ENCODE data around the gene CUX1. TPM values are rescaled to one million over a fixed set of nuclear protein-coding genes. Genes with fewer than 3 reads are reported as not detected.
A peak's percentile ranks its signal among the peaks of the same experiment; 100 is the strongest.
"Not testable (repeated sequence)": the region's sequence is repeated elsewhere in the genome, so short reads cannot be mapped to it uniquely, and the experiment has no call there.

CUX1 gene
- polyA plus RNA-seq, 3 donors: 80.1 to 95.7 (median 93.4) TPM

DNA sequence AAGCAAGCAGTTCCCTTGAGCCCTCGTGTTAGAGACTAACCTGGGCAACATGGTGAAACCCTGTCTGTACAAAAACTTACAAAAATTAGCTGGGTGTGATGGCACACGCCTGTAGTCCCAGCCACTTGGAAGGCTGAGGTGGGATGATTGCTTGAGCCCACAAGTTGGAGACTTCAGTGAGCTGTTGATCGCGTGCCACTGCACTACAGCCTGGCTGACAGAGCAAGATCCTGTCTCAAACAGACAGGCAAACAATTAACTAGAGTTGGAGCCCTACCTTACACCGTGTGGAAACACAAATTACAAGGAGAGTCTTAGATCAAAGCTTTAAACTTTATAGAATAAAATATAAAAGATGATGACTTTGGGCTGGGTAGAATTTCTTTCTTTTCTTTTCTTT lies 219.5 kb downstream of the CUX1 start:
- DNase-seq: no peak

DNA sequence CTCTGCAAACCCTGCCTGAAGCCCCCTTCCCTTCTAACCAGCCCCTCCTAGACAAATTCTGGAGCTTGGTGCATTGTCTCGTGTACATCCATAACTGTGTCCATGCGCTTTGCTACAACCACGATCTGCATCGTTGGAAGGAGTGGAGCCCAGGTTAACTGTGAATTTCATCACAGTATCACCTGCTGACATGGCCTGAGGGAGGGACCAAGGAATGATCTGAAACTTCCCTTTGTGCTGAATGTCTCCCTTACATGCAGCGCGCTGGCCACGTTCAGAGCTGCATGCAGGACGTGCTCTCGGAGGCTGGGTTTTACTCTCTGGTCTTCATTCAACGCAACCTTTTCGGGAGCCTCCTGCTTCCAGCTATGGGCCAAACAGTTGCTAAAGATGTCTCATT lies 222.3 kb downstream of the CUX1 start:
- no peak for DNase-seq

GRCh38 chr7:102040569-102040968 lies 223.1 kb downstream of the CUX1 start:
- DNase-seq: no peak

DNA sequence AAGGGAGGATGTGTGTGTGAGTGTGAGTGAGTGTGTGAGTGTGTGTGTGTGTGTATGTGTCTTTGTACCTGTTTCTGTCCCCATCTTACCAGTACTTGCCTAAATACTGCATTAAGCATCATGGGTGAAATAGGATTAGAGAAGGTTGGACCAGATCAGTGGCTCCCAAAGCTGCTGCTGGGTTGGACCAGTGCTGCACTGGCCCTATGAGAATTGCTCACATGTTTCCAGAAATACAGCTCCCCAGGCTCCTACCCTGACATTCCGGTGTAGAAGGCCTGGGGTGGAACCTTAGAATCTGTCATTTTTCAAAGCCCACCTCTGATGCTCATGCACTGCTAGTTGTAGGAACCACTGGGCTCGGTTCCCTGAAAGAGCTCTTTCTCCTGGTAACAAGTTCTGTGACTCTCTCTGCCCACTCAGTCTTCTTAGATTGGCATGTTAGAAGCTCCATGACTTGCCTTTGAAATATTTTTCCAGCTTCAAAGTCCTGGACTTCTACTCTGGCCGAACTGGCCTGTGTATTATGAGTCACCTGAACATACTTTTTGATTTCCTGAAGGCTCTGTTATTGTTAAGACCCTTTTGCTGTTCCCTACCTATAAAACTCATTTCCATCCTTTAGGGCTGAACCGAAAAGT lies 224.7 kb downstream of the CUX1 start:
- no peak for DNase-seq

- DNase-seq: not testable (repeated sequence)
Observed at GRCh38 chr7:102042796-102043195, 225.4 kb downstream of the CUX1 start.

DNA sequence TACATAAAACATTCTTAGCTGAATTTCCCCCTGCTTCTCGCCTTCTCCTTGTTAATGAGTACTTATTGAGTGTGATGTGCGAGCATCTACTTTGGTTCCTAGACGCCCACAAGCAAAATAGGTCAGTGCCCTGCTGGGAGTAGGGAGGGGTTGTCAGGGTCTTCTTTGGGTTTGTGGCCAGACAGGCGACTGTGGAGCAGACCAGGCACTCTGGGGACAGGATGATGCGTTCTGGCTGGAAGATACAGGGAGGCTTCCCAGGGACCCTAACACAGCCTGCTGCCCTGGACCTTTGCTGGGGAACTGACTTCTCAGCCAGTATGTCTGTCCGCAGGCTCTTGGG lies 227.2 kb downstream of the CUX1 start:
- no peak for DNase-seq

DNA sequence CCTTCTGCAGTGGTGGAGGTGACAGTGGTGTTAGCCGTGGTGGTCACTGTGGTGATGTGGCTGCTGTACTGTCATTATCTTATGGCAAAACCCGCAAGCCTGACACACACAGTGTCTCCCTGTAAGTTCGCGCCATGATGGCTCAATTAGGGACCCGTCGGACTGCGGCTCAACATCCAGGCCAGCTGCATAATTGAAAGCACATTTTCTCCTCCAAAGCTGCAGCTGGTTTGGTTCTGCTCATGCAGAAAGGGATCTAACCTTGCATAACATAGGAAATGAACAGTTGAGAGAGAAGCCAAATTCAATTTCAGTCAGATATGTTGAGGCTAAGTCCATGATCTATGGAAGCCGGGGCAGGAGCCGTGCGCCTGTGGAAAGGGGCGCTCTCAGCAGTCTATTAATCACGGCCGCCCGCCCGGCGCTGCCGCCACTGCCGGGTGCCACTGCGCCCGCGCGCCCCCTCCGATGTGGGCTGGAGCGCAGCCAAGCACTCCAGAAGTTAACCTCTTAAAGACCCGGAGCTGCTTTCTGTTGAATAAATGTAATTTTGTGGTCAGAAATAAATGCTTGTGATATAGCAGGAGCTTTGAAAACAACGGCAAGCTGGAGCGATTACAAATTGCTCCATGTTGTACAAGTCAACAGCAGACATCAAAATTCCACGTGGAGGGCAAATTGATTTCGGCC lies 227.7 kb downstream of the CUX1 start:
- DNase-seq: peak; percentile 89

DNA sequence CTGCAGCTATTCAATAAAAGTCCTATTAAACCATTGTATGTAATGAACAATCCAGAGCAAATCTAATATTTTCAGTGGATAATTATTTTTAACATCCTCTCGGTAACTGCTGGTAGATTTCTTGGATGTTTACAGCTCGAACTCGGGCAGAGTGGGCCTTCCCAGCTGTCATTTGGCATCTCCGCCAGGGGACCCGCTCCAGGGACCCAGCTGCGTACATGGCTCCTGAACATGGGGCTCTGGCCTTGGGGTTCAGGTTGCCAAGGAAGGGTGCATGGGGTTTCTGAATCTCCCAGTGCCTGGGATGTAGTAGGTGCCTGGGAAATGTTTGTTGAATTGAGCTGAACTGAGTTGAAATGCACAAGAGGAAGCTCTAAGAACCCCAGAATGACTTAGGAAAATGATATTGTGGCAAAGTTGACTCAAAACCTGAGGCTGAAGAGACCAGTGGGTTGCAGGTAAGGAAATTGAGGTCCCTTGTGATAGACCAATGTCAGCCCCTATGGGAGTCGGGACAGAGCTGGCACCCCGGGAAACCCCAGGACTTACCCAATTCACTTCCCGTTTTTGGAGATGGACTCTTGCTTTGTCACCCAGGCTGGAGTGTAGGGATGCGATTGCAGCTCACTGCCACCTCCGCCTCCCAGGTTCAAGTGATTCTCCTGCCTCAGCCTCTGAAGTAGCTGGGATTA lies 228.4 kb downstream of the CUX1 start:
- DNase-seq: no peak

DNA sequence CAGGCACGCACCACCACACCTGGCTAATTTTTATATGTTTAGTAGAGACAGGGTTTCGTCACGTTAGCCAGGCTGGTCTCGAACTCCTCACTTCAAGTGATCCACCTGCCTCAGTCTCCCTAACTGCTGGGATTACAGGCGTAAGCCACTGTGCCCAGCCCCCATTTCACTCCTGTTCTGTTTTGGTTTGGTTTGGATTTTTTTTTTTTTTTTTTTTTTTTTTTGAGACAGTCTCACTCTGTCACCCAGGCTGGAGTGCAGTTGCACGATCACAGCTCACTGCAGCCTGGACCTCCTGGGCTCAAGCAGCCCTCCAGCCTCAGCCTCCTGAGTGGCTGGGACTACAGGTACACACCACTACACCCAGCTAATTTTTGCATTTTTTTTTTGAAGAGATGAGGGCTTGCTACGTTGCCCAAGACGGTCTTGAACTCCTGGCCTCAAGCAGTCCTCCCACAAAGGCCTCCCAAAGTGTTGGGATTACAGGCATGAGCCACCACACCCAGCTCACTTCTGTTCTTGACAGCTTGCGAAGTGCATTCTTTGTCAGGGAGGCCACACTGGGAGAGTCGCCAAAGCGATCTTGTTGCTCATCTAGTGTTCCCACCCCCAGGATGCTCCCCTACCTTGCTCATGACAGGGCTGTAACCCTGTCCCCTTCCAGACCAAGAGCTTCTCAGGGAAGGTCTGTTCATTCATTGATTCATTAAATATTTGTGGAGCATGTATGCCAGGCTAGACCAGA lies 229.1 kb downstream of the CUX1 start:
- no peak for DNase-seq

DNA sequence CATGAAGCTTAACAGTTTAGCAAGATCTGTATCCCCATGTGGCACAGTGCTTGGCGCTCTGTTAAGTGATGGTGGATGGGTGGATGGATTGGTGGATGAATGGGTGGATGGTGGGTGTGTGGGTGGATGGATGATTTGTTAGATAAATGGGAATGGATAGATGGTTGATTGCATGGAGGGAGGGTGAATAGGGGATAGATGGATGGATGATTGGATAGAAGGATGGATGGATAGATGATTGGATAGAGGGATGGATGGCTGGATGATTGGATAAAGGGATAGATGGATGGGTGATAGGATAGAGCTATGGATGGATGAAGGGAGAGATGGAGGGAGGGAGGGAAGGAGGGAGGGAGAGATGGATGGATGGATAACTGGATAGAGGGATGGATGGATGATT lies 229.7 kb downstream of the CUX1 start:
- DNase-seq: no peak

GRCh38 chr7:102049765-102050164 lies 232.3 kb downstream of the CUX1 start:
- no peak for DNase-seq

DNA sequence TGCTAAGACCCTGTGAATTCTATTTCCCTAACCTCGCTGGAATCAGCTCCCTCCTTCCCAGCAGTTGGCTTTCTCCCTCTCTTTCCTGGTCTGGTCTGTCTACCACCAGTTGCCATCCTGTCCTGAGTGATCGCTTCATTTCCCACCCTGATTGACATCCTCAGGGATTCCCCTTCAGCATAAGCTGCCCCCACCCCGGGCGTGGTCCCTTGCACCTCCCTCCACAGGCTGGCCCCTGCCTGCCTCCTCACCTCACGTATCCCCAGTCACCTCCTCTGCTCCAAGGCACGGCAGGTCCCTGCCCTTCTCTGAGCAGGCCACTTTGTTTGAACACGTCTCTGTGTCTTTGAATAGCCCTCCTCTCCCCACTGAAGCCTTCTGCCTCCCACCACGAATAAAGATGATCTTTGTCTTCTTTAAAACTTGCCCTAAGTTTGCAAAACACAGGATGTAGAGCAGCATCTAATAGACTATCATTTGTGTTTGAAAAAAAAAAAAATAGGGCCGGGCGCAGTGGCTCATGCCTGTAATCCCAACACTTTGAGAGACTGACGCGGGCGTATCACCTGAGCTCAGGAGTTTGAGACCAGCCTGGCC lies 233.5 kb downstream of the CUX1 start:
- no peak for DNase-seq

DNA sequence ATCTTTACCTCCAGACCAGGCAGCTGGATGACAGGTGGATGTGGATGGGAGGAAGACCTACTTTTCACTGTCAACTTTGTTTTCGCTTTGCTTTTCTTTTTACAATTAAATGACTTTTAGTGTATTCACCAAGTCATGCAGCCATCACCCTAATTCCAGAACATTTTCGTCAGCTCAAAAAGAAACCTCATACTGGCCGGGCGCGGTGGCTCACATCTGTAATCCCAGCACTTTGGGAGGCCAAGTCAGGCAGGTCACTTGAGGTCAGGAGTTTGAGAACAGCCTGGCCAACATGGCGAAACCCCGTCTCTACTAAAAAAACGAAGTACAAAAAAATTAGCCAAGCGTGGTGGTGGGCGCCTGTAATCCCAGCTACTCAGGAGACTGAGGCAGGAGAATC lies 234.3 kb downstream of the CUX1 start:
- not testable (repeated sequence) for DNase-seq

DNA sequence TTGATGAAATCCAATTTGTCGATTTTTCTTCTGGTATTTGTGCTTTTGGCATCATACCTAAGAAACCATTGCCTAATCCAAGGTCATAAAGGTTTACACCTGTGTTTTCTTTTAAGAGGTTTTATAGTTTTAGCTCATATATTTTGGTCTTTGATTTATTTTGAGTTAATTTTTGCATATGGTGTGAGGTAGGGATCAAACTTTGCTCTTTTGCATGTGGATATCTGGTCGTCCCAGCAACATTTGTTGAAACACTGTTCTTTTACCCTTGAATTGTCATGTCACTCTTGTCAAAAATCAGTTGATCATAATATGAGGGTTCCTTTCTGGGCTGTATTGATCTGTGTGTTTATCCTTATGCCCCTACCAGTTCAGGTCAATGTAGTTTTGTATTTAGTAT lies 236.7 kb downstream of the CUX1 start:
- DNase-seq: no peak

DNA sequence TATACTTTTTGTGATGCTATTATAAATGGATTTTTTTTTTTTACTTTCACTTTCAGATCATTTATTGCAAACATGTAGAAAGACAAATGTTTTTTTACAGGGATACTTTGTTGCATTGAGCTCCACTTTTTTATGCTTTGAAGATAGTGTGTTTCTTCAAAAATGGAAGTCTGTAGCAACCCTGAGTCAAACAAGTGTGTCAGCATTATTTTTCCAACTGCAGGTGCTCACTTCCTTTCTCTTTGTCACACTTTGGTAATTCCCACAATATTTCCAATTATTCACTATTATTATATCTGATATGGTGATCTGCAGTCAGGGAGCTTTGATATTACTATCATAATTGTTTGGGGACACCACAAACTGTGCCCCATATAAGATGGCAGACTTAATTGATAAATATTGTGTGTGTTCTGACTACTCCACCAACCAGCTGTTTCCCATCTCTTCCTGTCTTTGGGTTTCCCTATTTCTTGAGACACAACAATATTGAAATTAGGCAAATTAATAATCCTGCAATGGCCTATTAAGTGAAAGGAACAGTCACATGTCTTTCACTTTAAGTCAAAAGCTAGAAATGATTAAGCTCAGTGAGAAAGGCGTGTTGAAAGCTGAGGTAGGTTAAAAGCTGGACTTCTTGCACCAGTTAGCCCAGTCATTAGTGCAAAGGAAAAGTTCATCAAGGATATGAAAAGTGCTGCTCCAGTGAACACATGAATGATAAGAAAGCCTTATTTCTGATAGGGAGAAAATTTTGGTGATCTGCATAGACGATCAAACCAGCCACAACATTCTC lies 238.0 kb downstream of the CUX1 start:
- DNase-seq: no peak

DNA sequence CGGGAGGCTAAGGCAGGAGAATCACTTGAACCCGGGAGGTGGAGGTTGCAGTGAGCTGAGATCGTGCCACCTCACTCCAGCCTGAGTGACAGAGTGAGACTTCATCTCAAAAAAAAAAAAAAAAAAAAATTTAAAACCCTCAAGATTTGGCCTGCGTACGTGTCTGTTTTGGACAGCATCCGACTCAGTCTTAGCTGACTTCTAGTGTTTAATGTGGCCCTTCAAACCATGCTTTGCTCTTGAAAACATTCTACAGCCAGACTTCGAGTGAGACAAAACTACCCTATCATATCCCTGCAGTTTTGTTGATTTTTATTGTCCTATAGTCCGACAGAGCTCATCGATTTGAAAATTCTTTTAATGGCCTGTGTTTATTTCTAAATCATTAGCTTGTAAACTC lies 242.1 kb downstream of the CUX1 start:
- no peak for DNase-seq

DNA sequence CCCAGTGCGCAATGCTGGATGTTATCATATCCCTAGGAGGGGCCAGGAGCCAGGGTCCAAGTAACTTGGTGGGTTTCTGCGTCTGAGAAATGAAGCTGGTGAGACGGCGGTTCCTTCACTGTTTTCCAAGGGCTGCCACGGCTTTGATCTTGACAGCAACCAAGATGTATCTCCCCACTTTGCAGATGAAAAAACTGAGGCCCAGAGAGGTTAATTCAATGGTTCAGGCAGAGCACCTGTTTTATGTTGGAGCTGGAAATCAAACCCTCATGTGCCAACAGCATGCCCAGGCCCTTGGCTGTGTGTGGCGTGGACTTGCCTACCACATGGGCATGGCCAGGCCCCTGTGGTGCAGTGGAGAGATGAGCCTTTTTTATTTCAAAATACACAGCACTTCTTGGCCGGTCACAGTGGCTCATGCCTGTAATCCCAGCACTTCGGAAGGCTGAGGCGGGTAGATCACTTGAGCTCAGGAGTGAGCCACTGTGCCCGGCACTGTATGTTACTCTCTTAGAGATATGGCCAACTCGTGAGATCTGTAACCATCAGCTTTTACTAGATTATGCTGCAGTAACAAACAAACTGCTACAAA lies 244.0 kb downstream of the CUX1 start:
- DNase-seq: no peak

GRCh38 chr7:102061981-102062390 lies 244.6 kb downstream of the CUX1 start:
- no peak for DNase-seq

GRCh38 chr7:102063690-102064180 lies 246.3 kb downstream of the CUX1 start:
- DNase-seq: no peak

GRCh38 chr7:102064361-102065025 lies 247.1 kb downstream of the CUX1 start:
- no peak for DNase-seq

Measured in renal pelvis (tissue), 4 donors.